Transverse colon (tissue), 4 donors: ENCODE results near the gene LRRC49. TPM values are rescaled to one million over a fixed set of nuclear protein-coding genes. Genes with fewer than 3 reads are reported as not detected.

ENCODE experiments used
- DNase-seq: peaks from one replicate; pipeline ENCODE4 v3.0.0-alpha.2; 2019
- H3K27ac ChIP-seq, 4 donors: fragments of 200-600 bp; sonication (generic); 2 replicates each; pipeline ENCODE4 v1.5.1; 2016 to 2018; ENCODE audit warnings: inconsistent platforms in 4 of 4
- H3K27me3 ChIP-seq: fragments of 200-600 bp; sonication (generic); 2 replicates; pipeline ENCODE4 v1.5.1; 2017; ENCODE audit warnings: inconsistent platforms
- H3K36me3 ChIP-seq, 4 donors: fragments of 200-600 bp; sonication (generic); 2 replicates each; pipeline ENCODE4 v1.5.1; 2017 to 2019; ENCODE audit warnings: inconsistent platforms in 4 of 4
- H3K4me1 ChIP-seq, 4 donors: fragments of 200-600 bp; sonication (generic); 2 replicates each; pipeline ENCODE4 v1.5.1; 2017 to 2020; ENCODE audit warnings: inconsistent platforms in 4 of 4
- H3K4me3 ChIP-seq, 4 donors: fragments of 200-600 bp; sonication (generic); 1 replicate in 1 of 4; 2 replicates in 3 of 4; pipeline versions ENCODE4 v1.5.1 to v1.6.1; 2017 to 2019; ENCODE audit warnings: inconsistent platforms in 4 of 4
- H3K9me3 ChIP-seq, 2 donors: fragments of 200-600 bp; sonication (generic); 2 replicates each; pipeline ENCODE4 v1.5.1; 2017 to 2019; ENCODE audit warnings: inconsistent platforms in 2 of 2
- CTCF ChIP-seq, 5 experiments: fragments of 200-600 bp in 3 of 5; fragments of 450-650 bp in 2 of 5; sonication (generic) in 3 of 5; IDR thresholded peaks; 1 replicate in 2 of 5; 2 replicates in 3 of 5; pipeline ENCODE4 v1.5.1; 2016 to 2017; ENCODE audit warnings: antibody characterized with exemption in 5 of 5, inconsistent platforms in 3 of 5, mild to moderate bottlenecking in 2 of 5, moderate library complexity in 1 of 5
- EP300 ChIP-seq: sonication (generic); formaldehyde crosslinking; IDR thresholded peaks from one replicate; pipeline ENCODE4 v1.6.1; 2017; ENCODE audit warnings: antibody characterized with exemption, low read depth
- POLR2A ChIP-seq: fragments of 450-650 bp; IDR thresholded peaks from one replicate; pipeline ENCODE4 v1.6.1; 2016; ENCODE audit warnings: antibody characterized with exemption, mild to moderate bottlenecking, moderate library complexity
- POLR2AphosphoS5 ChIP-seq, 3 donors: sonication (generic); formaldehyde crosslinking; IDR thresholded peaks; one replicate each; pipeline ENCODE4 v1.6.1; 2016; ENCODE audit warnings: antibody characterized with exemption in 3 of 3
- WGBS, 2 donors: methylation state at CpG; one replicate each; pipeline ENCODE4 v1.1.5; 2018; ENCODE audit warnings: low coverage in 1 of 2; 5-methylcytosine and 5-hydroxymethylcytosine counted together
- in situ Hi-C, 4 donors: fragments of 200-750 bp; cut with MboI; loops; one replicate each; pipeline versions ENCODE4 v1.15.0 to v1.15.1; 2017; ENCODE audit warnings: low sequenced_read_pairs in 3 of 4, low pct_ligation_motif_present in 1 of 4, low pct_unique_long_range_greater_than_20kb in 1 of 4
- intact Hi-C: fragments of 100-400 bp; cut with DNase I; formaldehyde crosslinking; loops from one replicate; pipeline ENCODE4 v1.15.1; 2023; ENCODE audit warnings: low total_unique reads
- total RNA-seq, 4 donors: library from RNA; depleted of rRNA; stranded (reverse); fragments of >200 nt; gene quantifications; one replicate each; pipeline ENCODE4 v1.1.0, GENCODE V29; 2016

Gene LRRC49
- total RNA-seq, 4 donors from 2014 or later = 2.2 to 5.2 (median 4.8) TPM; not detected in 1

GRCh38 chr15:70954171-70954570 lies 61.5 kb downstream of the LRRC49 start:
- TF ChIP-seq POLR2AphosphoS5 (IDR thresholded peaks at IDR 0.05) (no peak), POLR2A (no peak), EP300 (no peak), CTCF (IDR thresholded peaks at IDR 0.05) (no peak)
- in situ Hi-C loops (no loop called here), intact Hi-C loops (no loop called here)
- H3K9me3 ChIP-seq = peaks cover 2 to 10% of the 10 kb centered on the region in 2 donors
- 91 to 100% methylated on average over 1 of the region's 1 CpG for WGBS, 2 donors
- no peak overlapping the region for H3K4me3 ChIP-seq
- H3K27me3 ChIP-seq = no peaks in the 10 kb centered on the region
- H3K36me3 ChIP-seq = no peaks in the 10 kb centered on the region
- H3K27ac ChIP-seq = no peak overlapping the region
- no peak for DNase-seq
- peaks cover 0 to 3% (median 0%) of the 10 kb centered on the region in 4 donors for H3K4me1 ChIP-seq

- H3K36me3 ChIP-seq = no peaks in the 10 kb centered on the region
- no peak for DNase-seq
- H3K9me3 ChIP-seq = peaks cover 2 to 10% of the 10 kb centered on the region in 2 donors
- in situ Hi-C loops (no loop called here), intact Hi-C loops (no loop called here)
- H3K4me3 ChIP-seq = no peak overlapping the region
- peaks cover 0 to 3% (median 0%) of the 10 kb centered on the region in 4 donors for H3K4me1 ChIP-seq
- H3K27ac ChIP-seq = no peak overlapping the region
- no peak for TF ChIP-seq EP300
- no peaks in the 10 kb centered on the region for H3K27me3 ChIP-seq
- WGBS, 2 donors = 88% methylated on average over 6 of the region's 6 CpGs; no CpG with 5 or more reads in 1 of the 2 donors
These were observed 62.1 kb downstream of the LRRC49 start for GRCh38 chr15:70954733-70955132.

GRCh38 chr15:70955151-70955550 lies 62.5 kb downstream of the LRRC49 start:
- no peak overlapping the region for H3K27ac ChIP-seq
- H3K4me1 ChIP-seq = peaks cover 0 to 3% (median 0%) of the 10 kb centered on the region in 4 donors
- intact Hi-C loops = no loop called here
- peaks cover 2 to 10% of the 10 kb centered on the region in 2 donors for H3K9me3 ChIP-seq
- H3K4me3 ChIP-seq = no peak overlapping the region
- DNase-seq = no peak
- in situ Hi-C loops = no loop called here
- H3K36me3 ChIP-seq = no peaks in the 10 kb centered on the region
- H3K27me3 ChIP-seq = no peaks in the 10 kb centered on the region
- no peak for TF ChIP-seq POLR2A
- no peak for TF ChIP-seq CTCF (IDR thresholded peaks at IDR 0.05)

- DNase-seq = no peak
- intact Hi-C loops = no loop called here
- no peaks in the 10 kb centered on the region for H3K27me3 ChIP-seq
- 67 to 76% methylated on average over 3 of the region's 3 CpGs for WGBS, 2 donors
- no peak overlapping the region for H3K27ac ChIP-seq
- H3K36me3 ChIP-seq = no peaks in the 10 kb centered on the region
- peaks cover 0 to 3% of the 10 kb centered on the region in 2 donors for H3K9me3 ChIP-seq
- no peak for TF ChIP-seq EP300
- no peak for TF ChIP-seq CTCF (IDR thresholded peaks at IDR 0.05)
- TF ChIP-seq POLR2AphosphoS5 (IDR thresholded peaks at IDR 0.05) = no peak
- no peak for TF ChIP-seq POLR2A
- no peak overlapping the region for H3K4me3 ChIP-seq
- in situ Hi-C loops = no loop called here
- peaks cover 0 to 3% (median 0%) of the 10 kb centered on the region in 4 donors for H3K4me1 ChIP-seq
These were observed 63.8 kb downstream of the LRRC49 start for GRCh38 chr15:70956201-70956995.

- in situ Hi-C loops (no loop called here), intact Hi-C loops (no loop called here)
- H3K36me3 ChIP-seq = no peaks in the 10 kb centered on the region
- H3K4me1 ChIP-seq = no peaks in the 10 kb centered on the region
- no peak for DNase-seq
- no peaks in the 10 kb centered on the region for H3K9me3 ChIP-seq
- no peak overlapping the region for H3K4me3 ChIP-seq
- H3K27me3 ChIP-seq = no peaks in the 10 kb centered on the region
- TF ChIP-seq EP300 (no peak), POLR2A (no peak), POLR2AphosphoS5 (IDR thresholded peaks at IDR 0.05) (no peak), CTCF (IDR thresholded peaks at IDR 0.05) (no peak)
- H3K27ac ChIP-seq = no peak overlapping the region
These were observed 69.5 kb downstream of the LRRC49 start for GRCh38 chr15:70962084-70962483.
